ENCODE measurements around the gene MYO1H. TPM values are rescaled to one million over a fixed set of nuclear protein-coding genes. Genes with fewer than 3 reads are reported as not detected.

Gene MYO1H
- total and polyA plus RNA-seq, 2 experiments from 2014 or later = not detected

DNA sequence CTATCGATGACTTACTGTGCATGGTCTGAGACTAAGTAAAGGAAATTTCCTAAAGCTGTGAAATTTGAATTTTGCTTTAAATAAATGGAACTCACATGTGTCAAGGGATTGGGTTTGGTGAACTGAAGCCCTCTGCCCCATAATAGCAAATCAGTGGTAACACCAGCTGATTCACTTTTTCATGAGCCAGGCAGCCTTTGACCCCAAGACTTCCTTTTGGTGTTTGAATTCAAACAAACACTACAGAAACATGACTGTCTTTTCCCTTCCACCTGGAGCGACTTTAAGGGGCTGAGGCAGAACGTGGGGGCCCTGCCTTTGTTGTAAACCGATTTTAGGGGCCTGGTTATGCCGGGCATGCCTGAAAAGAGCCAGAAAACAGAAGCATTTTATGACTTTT, 100.6 kb downstream of the MYO1H start (continued):
- TF ChIP-seq, protein P1, sequence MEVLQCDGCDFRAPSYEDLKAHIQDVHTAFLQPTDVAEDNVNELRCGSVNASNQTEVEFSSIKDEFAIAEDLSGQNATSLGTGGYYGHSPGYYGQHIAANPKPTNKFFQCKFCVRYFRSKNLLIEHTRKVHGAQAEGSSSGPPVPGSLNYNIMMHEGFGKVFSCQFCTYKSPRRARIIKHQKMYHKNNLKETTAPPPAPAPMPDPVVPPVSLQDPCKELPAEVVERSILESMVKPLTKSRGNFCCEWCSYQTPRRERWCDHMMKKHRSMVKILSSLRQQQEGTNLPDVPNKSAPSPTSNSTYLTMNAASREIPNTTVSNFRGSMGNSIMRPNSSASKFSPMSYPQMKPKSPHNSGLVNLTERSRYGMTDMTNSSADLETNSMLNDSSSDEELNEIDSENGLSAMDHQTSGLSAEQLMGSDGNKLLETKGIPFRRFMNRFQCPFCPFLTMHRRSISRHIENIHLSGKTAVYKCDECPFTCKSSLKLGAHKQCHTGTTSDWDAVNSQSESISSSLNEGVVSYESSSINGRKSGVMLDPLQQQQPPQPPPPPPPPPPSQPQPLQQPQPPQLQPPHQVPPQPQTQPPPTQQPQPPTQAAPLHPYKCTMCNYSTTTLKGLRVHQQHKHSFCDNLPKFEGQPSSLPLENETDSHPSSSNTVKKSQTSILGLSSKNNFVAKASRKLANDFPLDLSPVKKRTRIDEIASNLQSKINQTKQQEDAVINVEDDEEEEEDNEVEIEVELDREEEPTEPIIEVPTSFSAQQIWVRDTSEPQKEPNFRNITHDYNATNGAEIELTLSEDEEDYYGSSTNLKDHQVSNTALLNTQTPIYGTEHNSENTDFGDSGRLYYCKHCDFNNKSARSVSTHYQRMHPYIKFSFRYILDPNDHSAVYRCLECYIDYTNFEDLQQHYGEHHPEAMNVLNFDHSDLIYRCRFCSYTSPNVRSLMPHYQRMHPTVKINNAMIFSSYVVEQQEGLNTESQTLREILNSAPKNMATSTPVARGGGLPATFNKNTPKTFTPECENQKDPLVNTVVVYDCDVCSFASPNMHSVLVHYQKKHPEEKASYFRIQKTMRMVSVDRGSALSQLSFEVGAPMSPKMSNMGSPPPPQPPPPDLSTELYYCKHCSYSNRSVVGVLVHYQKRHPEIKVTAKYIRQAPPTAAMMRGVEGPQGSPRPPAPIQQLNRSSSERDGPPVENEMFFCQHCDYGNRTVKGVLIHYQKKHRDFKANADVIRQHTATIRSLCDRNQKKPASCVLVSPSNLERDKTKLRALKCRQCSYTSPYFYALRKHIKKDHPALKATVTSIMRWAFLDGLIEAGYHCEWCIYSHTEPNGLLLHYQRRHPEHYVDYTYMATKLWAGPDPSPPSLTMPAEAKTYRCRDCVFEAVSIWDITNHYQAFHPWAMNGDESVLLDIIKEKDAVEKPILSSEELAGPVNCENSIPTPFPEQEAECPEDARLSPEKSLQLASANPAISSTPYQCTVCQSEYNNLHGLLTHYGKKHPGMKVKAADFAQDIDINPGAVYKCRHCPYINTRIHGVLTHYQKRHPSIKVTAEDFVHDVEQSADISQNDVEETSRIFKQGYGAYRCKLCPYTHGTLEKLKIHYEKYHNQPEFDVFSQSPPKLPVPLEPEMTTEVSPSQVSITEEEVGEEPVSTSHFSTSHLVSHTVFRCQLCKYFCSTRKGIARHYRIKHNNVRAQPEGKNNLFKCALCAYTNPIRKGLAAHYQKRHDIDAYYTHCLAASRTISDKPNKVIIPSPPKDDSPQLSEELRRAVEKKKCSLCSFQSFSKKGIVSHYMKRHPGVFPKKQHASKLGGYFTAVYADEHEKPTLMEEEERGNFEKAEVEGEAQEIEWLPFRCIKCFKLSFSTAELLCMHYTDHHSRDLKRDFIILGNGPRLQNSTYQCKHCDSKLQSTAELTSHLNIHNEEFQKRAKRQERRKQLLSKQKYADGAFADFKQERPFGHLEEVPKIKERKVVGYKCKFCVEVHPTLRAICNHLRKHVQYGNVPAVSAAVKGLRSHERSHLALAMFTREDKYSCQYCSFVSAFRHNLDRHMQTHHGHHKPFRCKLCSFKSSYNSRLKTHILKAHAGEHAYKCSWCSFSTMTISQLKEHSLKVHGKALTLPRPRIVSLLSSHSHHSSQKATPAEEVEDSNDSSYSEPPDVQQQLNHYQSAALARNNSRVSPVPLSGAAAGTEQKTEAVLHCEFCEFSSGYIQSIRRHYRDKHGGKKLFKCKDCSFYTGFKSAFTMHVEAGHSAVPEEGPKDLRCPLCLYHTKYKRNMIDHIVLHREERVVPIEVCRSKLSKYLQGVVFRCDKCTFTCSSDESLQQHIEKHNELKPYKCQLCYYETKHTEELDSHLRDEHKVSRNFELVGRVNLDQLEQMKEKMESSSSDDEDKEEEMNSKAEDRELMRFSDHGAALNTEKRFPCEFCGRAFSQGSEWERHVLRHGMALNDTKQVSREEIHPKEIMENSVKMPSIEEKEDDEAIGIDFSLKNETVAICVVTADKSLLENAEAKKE (CRISPR knock-in tag; IDR thresholded peaks at IDR 0.05) = no peak

DNA sequence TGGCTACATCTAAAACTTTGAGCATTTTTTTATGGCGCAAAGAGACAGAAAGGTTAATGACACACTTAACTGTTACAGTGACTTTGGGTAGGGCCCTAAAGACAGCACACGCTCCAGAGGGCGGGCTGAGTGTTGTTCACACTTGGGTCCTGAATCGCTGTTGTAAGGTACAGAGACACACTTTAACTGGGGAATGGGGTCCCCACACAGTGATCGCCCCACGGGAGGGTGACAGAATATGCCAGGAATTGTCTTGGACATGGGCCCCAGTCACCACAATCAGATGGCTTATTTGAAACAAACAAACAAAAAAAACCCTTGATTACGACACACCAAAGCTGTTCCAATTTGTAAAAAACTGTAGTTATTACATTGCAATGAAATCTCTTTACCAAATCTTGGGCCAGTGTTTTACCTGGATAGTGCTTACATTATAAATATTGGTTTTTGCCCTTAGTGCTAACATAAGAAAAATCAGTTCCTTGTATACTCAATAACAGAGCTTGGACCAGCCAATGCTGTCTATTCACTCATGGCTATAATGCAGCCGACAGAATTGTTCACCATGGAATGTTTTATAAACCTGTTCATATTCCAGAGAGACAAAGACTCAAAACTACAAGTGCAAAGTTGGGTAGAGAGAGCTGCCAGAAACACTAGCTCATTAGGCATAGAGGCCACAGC, 101.1 kb downstream of the MYO1H start:
- Histone ChIP-seq H4K20me1 (replicated peaks; ENCODE audit: insufficient read depth) (peaks cover 5% of the 10 kb centered on the region), H2AFZ (no peak overlapping the region), H3K79me2 (replicated peaks; ENCODE audit: insufficient read depth) (peaks cover 17% of the 10 kb centered on the region; the same call in 1 of the 2 replicates), H3F3A (replicated peaks; ENCODE audit: low read depth) (no peaks in the 10 kb centered on the region), H3K4me3 (no peak overlapping the region), H3K36me3 (ENCODE audit: insufficient read depth) (peaks cover 17% of the 10 kb centered on the region), H3K9me2 (ENCODE audit: insufficient read depth) (no peaks in the 10 kb centered on the region), H3K27me3 (ENCODE audit: insufficient read depth) (no peaks in the 10 kb centered on the region), H3K27ac (ENCODE audit: low read depth) (no peak overlapping the region), H3K4me2 (no peak overlapping the region), H3K4me1 (ENCODE audit: insufficient read depth) (no peaks in the 10 kb centered on the region)
- Mint-ChIP-seq H3K36me3 (ENCODE audit: low read depth) (peaks cover 51% of the 10 kb centered on the region), H3K27ac (0 out of 2 replicates have a peak overlapping the region, but pooled peaks have one; percentile 77), H3K4me3 (no peak overlapping the region), H3K4me1 (no peaks in the 10 kb centered on the region), H3K27me3 (ENCODE audit: insufficient read depth, low read depth, poor library complexity) (peaks cover 1% of the 10 kb centered on the region), H3K9me3 (no peaks in the 10 kb centered on the region)
- no peak for DNase-seq (ENCODE audit: low spot score)
- ATAC-seq = no peak
- TF ChIP-seq CREB1 (CRISPR knock-in tag; IDR thresholded peaks at IDR 0.05; ENCODE audit: low read depth) = no peak

All from GM23338 (cell line).